ENCODE results near the gene NEURL1B.

DNA sequence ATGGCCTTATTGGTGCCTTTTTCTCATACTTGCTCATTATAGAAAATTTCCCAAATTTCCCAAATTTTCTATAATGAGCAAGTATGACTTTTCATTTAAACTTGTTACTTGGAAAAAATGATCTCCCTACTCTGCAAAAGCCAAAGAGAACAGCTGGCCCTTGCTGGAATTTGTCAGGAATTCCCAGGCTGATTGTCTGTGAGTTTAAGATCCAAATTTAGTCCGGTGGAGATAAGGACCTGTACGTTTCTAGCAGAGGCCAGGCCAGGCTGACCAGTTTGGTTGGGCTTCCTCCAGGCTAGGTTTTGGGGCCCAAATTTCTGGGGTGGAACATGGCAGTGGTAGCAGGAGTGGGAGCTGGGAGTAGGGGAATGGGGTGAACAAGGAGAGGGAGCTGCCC, 51.9 kb downstream of the NEURL1B start:
- no peak for TF ChIP-seq YY1 (IDR thresholded peaks at IDR 0.05; ENCODE audit: insufficient read depth, insufficient read length)
- TF ChIP-seq SUZ12 (IDR thresholded peaks at IDR 0.05; ENCODE audit: extremely low read depth, insufficient read depth, insufficient read length): no peak
- TF ChIP-seq ZNF274 (IDR thresholded peaks at IDR 0.05; ENCODE audit: low read depth, low read length): no peak
